Endothelial cell of umbilical vein (primary cell): Measurements from ENCODE around the gene CAMTA1. TPM values are rescaled to one million over a fixed set of nuclear protein-coding genes. Genes with fewer than 3 reads are reported as not detected.

ENCODE experiments used
- BruUV-seq: library from RNA; stranded (reverse); fragments of 400-500 nt; replicated peaks from 2 replicates; lab custom pipeline; 2021; lab: Mats Ljungman, UMichigan
- CTCF ChIA-PET: fragments of 300-600, 350-600 bp; sonication (Branson Sonifier 250); formaldehyde crosslinking; loops from one replicate; lab custom pipeline; 2021; ENCODE audit warnings: antibody characterized with exemption, inconsistent platforms; lab: Charles Lee
- POLR2A ChIA-PET: fragments of 300-600, 350-600 bp; sonication (Branson Sonifier 250); formaldehyde crosslinking; loops from one replicate; lab custom pipeline; 2021; ENCODE audit warnings: antibody characterized with exemption, inconsistent platforms; lab: Charles Lee
- DNase-seq: peaks from one replicate; pipeline ENCODE4 v3.0.0-alpha.2; 2011; ENCODE audit warnings: low read depth, low spot score
- FAIRE-seq: peaks from 2 replicates; lab custom pipeline; 2011; peaks lifted over from hg19 to GRCh38; lab: Jason Lieb, UNC
- H2AFZ ChIP-seq: 2 replicates; pipeline ENCODE4 v1.6.0; 2012; ENCODE audit warnings: low read depth, low read length, control low read depth, inconsistent platforms
- H3K27ac ChIP-seq: 2 replicates; pipeline ENCODE4 v1.5.1; 2011; ENCODE audit warnings: low read depth, mild to moderate bottlenecking, control low read depth, low read length, moderate library complexity; ENCODE audit not compliant: insufficient read depth
- H3K27me3 ChIP-seq, 2 experiments: 2 replicates each; pipeline versions ENCODE4 v1.6.0 to v1.6.1; 2011; ENCODE audit warnings: low read length in 2 of 2, mixed read lengths in 1 of 2; ENCODE audit not compliant: control insufficient read depth in 2 of 2, insufficient read depth in 2 of 2
- H3K36me3 ChIP-seq, 2 experiments: 2 replicates in 1 of 2; 3 replicates in 1 of 2; pipeline ENCODE4 v1.5.1; 2011; ENCODE audit warnings: low read length in 2 of 2, mild to moderate bottlenecking in 1 of 2, moderate library complexity in 1 of 2; ENCODE audit not compliant: control insufficient read depth in 2 of 2, insufficient read depth in 2 of 2; ENCODE audit errors: extremely low read depth in 1 of 2
- H3K4me1 ChIP-seq: 3 replicates; pipeline ENCODE4 v1.5.1; 2011; ENCODE audit warnings: mild to moderate bottlenecking, low read length; ENCODE audit not compliant: control insufficient read depth, insufficient read depth; ENCODE audit errors: extremely low read depth
- H3K4me2 ChIP-seq: 2 replicates; pipeline ENCODE4 v1.6.1; 2011; ENCODE audit warnings: low read length, control low read depth, mixed read lengths; ENCODE audit not compliant: insufficient read depth
- H3K4me3 ChIP-seq, 3 experiments: fragments of 200-600 bp in 1 of 3; sonication (generic), shearing (Covaris generic) in 1 of 3; replicated peaks in 1 of 3; 2 replicates each; pipeline ENCODE4 v1.5.1; 2011 to 2016; ENCODE audit warnings: control low read depth in 3 of 3, low read length in 3 of 3, mild to moderate bottlenecking in 2 of 3, inconsistent platforms in 1 of 3, low read depth in 1 of 3, moderate library complexity in 1 of 3; ENCODE audit not compliant: insufficient read depth in 1 of 3
- H3K79me2 ChIP-seq: 2 replicates; pipeline ENCODE4 v1.6.0; 2012; ENCODE audit warnings: low read length, inconsistent platforms; ENCODE audit not compliant: control insufficient read depth, insufficient read depth
- H3K9ac ChIP-seq: replicated peaks from 2 replicates; pipeline ENCODE3; 2011; ENCODE audit warnings: low read length, control low read depth; ENCODE audit not compliant: insufficient read depth; ENCODE audit errors: extremely low read depth
- H3K9me1 ChIP-seq: replicated peaks from 3 replicates; pipeline ENCODE4 v1.6.0; 2011; ENCODE audit warnings: mild to moderate bottlenecking, low read length; ENCODE audit not compliant: control insufficient read depth, insufficient read depth; ENCODE audit errors: extremely low read depth
- H3K9me3 ChIP-seq: replicated peaks from 2 replicates; pipeline ENCODE4 v1.5.1; 2012; ENCODE audit warnings: low read length, inconsistent platforms; ENCODE audit not compliant: control insufficient read depth, insufficient read depth
- H4K20me1 ChIP-seq: replicated peaks from 2 replicates; pipeline ENCODE3; 2011; ENCODE audit warnings: mild to moderate bottlenecking, low read length; ENCODE audit not compliant: control insufficient read depth, insufficient read depth; ENCODE audit errors: extremely low read depth
- CTCF ChIP-seq, 2 donors: IDR thresholded peaks; 1 replicate in 1 of 2; 2 replicates in 1 of 2; pipeline ENCODE4 v1.5.1; 2011; ENCODE audit warnings: low read length in 2 of 2, mild to moderate bottlenecking in 2 of 2, moderate library complexity in 2 of 2, control low read depth in 1 of 2, inconsistent platforms in 1 of 2, low read depth in 1 of 2; ENCODE audit not compliant: insufficient read depth in 1 of 2; ENCODE audit errors: extremely low read depth in 1 of 2
- EZH2 ChIP-seq: IDR thresholded peaks from 2 replicates; pipeline ENCODE4 v1.6.1; 2012; ENCODE audit warnings: borderline replicate concordance, low read depth, mild to moderate bottlenecking, moderate library complexity, low read length, inconsistent platforms; ENCODE audit not compliant: severe bottlenecking
- FOS ChIP-seq: IDR thresholded peaks from 2 replicates; pipeline ENCODE4 v1.6.1; 2011; ENCODE audit warnings: mild to moderate bottlenecking, low read length, moderate library complexity, borderline replicate concordance; ENCODE audit not compliant: insufficient read depth
- GATA2 ChIP-seq: IDR thresholded peaks from 2 replicates; pipeline ENCODE4 v1.7.0; 2011; ENCODE audit warnings: low read depth, mild to moderate bottlenecking, moderate library complexity, mixed read lengths, low read length; ENCODE audit not compliant: insufficient read length, insufficient read depth
- JUN ChIP-seq: IDR thresholded peaks from 2 replicates; pipeline ENCODE4 v1.6.1; 2011; ENCODE audit warnings: borderline replicate concordance, low read depth; ENCODE audit not compliant: insufficient read length, insufficient read depth
- MAX ChIP-seq: IDR thresholded peaks from 2 replicates; pipeline ENCODE4 v1.6.1; 2011; ENCODE audit not compliant: insufficient read depth, insufficient read length
- MYC ChIP-seq: IDR thresholded peaks from one replicate; pipeline ENCODE4 v1.6.1; 2011; ENCODE audit warnings: mild to moderate bottlenecking, low read depth, low read length
- POLR2A ChIP-seq: IDR thresholded peaks from 2 replicates; pipeline ENCODE4 v1.6.1; 2012; ENCODE audit warnings: low read depth, mild to moderate bottlenecking, control low read depth, low read length
- POLR2AphosphoS5 ChIP-seq: IDR thresholded peaks from 2 replicates; pipeline ENCODE4 v1.6.1; 2012; ENCODE audit warnings: low read depth, mild to moderate bottlenecking, control low read depth, low read length, moderate library complexity; ENCODE audit not compliant: insufficient read depth
- dilution Hi-C: fragments of 300-500 bp; cut with MboI; formaldehyde crosslinking; loops from one replicate; pipeline ENCODE4 v1.15.0; 2019; ENCODE audit warnings: low sequenced_read_pairs; ENCODE audit not compliant: extremely low pct_ligation_motif_present
- intact Hi-C: fragments of 100-400 bp; cut with micrococcal nuclease; formaldehyde crosslinking; loops from one replicate; pipeline ENCODE4 v1.10.0; 2022
- polyA plus RNA-seq, 4 experiments: library from polyadenylated mRNA; depleted of rRNA in 3 of 4; stranded (reverse) in 3 of 4; unstranded in 1 of 4; fragments of >200 nt; gene quantifications; 2 replicates each; pipeline versions ENCODE4 v1.2.1 to v1.2.3, GENCODE V29; 2011 to 2012; ENCODE audit warnings: missing spikeins in 1 of 4
- total RNA-seq: library from RNA; stranded (reverse); gene quantifications from 2 replicates; pipeline ENCODE4 v1.2.3, GENCODE V29; 2021

The CAMTA1 gene
- total and polyA plus RNA-seq, 2 donors (not counting 3 experiments of a cell fraction or from before 2014, with no cell fraction given), result 50.8 to 92.7 TPM

- no peak for FAIRE-seq
- H3K36me3 ChIP-seq, result no peaks in the 10 kb centered on the region
- dilution Hi-C loops (no loop called here), intact Hi-C loops (loop anchor here (5.0 kb wide), 1 partner anchor 93 kb away; no protein-coding TSS in a partner anchor)
- H3K27me3 ChIP-seq, result no peaks in the 10 kb centered on the region
- H2AFZ ChIP-seq, result peak overlapping the region; percentile 52
- H3K27ac ChIP-seq, result no peak overlapping the region
- DNase-seq, result peak; percentile 45
- ChIA-PET CTCF (interaction anchor here (0.6 to 2.9 kb wide), 7 partner anchors 9 to 602 kb away, joined by 3 to 37 read pairs (median 4); no protein-coding TSS in a partner anchor), POLR2A (interaction anchor here (0.5 kb wide), 1 partner anchor 98 kb away, joined by 4 read pairs; no protein-coding TSS in a partner anchor)
- peaks cover 3% of the 10 kb centered on the region for H3K4me1 ChIP-seq
- no peaks in the 10 kb centered on the region for H3K9me3 ChIP-seq
- no peaks in the 10 kb centered on the region for H3K79me2 ChIP-seq
- H3K4me2 ChIP-seq, result no peak overlapping the region
- no peak overlapping the region for H3K4me3 ChIP-seq
- H4K20me1 ChIP-seq, result no peaks in the 10 kb centered on the region
- H3K9ac ChIP-seq, result no peak overlapping the region
- BruUV-seq, result no TSS peak
- no peaks in the 10 kb centered on the region for H3K9me1 ChIP-seq
- no peak for TF ChIP-seq POLR2A
- no peak for TF ChIP-seq EZH2
- no peak for TF ChIP-seq JUN
- TF ChIP-seq MYC, result no peak
- TF ChIP-seq FOS, result no peak
- TF ChIP-seq CTCF (IDR thresholded peaks at IDR 0.05; ENCODE audit: extremely low read depth in 1 of 2, insufficient read depth in 1 of 2, low read depth in 1 of 2, low read length in 2 of 2), result no peak
- TF ChIP-seq POLR2AphosphoS5, result no peak
- no peak for TF ChIP-seq GATA2
- TF ChIP-seq MAX, result no peak
Observed at GRCh38 chr1:7644961-7645750, 859.9 kb downstream of the CAMTA1 start.
